Measurements from ENCODE around the gene UQCC5. TPM values are rescaled to one million over a fixed set of nuclear protein-coding genes. Genes with fewer than 3 reads are reported as not detected.

The UQCC5 gene
- total RNA-seq, 1 donor from 2014 or later, result not detected

DNA sequence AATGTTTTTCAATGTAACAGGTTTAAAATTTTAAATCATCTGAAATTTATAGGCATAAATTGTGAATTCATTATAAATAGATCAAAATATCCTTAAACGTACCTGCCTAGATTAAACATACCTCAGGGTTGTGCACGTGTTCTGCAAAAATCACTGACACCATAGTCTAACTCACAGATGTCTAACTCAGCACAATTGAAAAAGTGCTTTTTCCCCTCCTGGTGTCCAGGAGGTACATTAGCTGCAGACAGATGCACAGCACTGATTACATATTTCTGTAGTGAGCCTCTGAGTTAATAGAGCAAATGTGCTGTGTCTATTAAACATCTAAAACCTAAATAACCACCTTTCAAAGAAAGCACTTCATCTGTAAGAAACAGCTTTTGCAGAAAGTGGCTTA is 10.7 kb downstream of the UQCC5 start:
- no peak for DNase-seq (ENCODE audit: low spot score in 2 of 2)
- Histone ChIP-seq H3K4me1 (no peaks in the 10 kb centered on the region), H3K4me3 (no peak overlapping the region), H3K36me3 (peaks cover 30 to 46% of the 10 kb centered on the region in 2 donors), H3K27ac (no peak overlapping the region), H3K27me3 (no peaks in the 10 kb centered on the region), H3K9me3 (no peaks in the 10 kb centered on the region)
- TF ChIP-seq, protein P1, sequence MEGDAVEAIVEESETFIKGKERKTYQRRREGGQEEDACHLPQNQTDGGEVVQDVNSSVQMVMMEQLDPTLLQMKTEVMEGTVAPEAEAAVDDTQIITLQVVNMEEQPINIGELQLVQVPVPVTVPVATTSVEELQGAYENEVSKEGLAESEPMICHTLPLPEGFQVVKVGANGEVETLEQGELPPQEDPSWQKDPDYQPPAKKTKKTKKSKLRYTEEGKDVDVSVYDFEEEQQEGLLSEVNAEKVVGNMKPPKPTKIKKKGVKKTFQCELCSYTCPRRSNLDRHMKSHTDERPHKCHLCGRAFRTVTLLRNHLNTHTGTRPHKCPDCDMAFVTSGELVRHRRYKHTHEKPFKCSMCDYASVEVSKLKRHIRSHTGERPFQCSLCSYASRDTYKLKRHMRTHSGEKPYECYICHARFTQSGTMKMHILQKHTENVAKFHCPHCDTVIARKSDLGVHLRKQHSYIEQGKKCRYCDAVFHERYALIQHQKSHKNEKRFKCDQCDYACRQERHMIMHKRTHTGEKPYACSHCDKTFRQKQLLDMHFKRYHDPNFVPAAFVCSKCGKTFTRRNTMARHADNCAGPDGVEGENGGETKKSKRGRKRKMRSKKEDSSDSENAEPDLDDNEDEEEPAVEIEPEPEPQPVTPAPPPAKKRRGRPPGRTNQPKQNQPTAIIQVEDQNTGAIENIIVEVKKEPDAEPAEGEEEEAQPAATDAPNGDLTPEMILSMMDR (IDR thresholded peaks at IDR 0.05), result no peak
- intact Hi-C loops (cut with DNase I), result no loop called here

DNA sequence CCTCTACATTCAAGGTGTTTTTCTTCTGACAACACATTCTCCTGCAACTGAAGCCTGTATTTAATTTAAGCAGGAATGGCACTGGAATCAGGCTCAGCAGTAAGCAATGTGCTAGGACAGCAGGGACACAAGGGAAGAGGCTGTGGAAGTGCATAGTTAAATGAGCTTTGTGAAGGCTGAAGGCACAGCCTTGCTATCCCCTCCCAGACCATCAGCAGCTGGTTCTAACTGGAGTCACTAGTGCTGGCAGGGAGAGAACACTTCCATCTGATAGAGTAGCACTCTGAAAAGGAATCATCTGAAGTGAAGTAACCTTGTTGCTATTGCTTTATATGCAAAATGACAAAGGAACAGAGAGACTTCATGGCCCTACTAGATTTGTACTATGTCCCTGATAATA is 14.7 kb downstream of the UQCC5 start:
- Histone ChIP-seq H3K27ac (no peak overlapping the region), H3K9me3 (no peaks in the 10 kb centered on the region), H3K27me3 (no peaks in the 10 kb centered on the region), H3K4me3 (no peak overlapping the region), H3K4me1 (no peaks in the 10 kb centered on the region), H3K36me3 (peaks cover 48 to 61% of the 10 kb centered on the region in 2 donors)
- TF ChIP-seq, protein P1 (IDR thresholded peaks at IDR 0.05), result no peak
- no peak for DNase-seq (ENCODE audit: low spot score in 2 of 2)
- intact Hi-C loops (cut with DNase I), result no loop called here

DNA sequence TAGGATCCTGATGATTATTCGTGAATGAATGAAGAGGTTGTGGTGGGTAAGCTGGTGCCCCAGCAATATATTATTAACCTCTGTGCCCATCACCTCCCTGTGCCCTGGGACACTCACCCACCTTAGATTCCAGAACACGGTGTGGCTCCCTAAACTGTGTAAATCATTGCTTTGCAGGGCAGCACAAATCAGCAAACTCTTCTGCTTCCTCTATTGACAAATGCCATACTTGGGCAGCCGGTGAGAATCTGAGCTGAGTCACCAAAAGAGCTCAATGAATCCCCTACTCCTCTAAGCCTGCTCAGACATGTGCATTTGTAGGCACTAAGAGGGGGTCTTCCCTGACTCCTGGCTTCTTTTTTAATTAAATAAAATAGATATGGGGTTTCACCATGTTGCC is 15.7 kb downstream of the UQCC5 start:
- no peaks in the 10 kb centered on the region for H3K9me3 ChIP-seq
- peaks cover 48 to 58% of the 10 kb centered on the region in 2 donors for H3K36me3 ChIP-seq
- no peaks in the 10 kb centered on the region for H3K4me1 ChIP-seq
- no peak for DNase-seq (ENCODE audit: low spot score in 2 of 2)
- TF ChIP-seq, protein P1 (IDR thresholded peaks at IDR 0.05), result no peak
- H3K27ac ChIP-seq, result no peak overlapping the region
- H3K27me3 ChIP-seq, result no peaks in the 10 kb centered on the region
- H3K4me3 ChIP-seq, result no peak overlapping the region
- intact Hi-C loops (cut with DNase I), result no loop called here

DNA sequence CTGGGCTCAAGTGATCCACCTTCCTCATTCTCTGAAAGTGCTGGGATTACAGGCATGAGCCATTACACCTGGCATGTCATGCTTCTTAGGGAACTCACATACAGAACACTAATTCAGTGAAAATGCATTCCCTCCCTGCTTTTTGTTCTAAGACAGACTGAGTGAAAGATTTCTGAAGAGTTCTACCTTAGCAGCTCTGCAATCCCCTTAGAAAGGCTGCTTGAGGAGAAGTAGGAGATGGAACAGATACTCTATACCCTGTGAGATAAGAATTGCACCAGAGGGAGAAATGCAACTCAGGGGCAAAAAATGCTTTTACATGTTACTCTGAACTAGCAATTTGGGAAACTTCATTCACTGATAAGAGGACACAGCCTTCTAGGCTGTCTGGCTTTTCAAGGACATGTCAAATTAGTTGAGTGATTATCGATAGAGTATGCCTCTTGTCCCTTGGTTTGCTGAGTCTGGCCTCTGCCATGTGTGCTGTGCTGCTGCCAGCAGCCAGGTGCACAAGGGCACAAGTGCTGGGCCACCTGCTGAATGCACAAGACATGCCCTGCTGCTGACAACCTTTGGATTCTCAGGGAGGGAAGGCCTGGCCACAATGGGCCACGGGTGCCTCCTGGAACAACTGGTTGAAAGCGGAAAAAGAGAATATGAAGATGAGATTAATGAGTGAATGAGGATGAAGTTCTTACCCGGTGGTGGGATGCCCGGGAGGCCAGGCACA is 17.8 kb downstream of the UQCC5 start:
- H3K36me3 ChIP-seq, result peaks cover 44 to 69% of the 10 kb centered on the region in 2 donors

DNA sequence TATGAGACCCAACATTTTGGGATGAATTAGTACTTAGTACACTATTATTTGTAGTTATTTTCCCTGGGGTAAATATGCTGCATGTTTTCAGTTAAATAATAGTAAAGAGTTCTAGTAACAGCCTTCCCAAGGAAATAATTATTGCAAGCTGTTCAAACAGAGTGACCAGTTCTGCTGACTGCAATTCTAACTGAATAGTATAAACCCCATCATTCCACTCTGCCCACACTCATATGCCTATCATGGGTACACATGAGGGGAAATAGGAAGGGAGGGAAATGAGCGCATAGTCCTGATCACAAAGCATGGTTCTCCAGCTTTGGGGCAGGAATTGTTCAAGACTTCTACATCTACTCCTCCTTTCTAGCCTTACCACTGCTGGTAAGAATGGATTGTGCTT is 18.7 kb downstream of the UQCC5 start:
- no peaks in the 10 kb centered on the region for H3K4me1 ChIP-seq

More for the DNA sequence above, 17.8 kb downstream of the UQCC5 start:
- no peaks in the 10 kb centered on the region for H3K27me3 ChIP-seq
- H3K4me3 ChIP-seq, result no peak overlapping the region
- intact Hi-C loops (cut with DNase I), result no loop called here
- H3K4me1 ChIP-seq, result no peaks in the 10 kb centered on the region
- DNase-seq (ENCODE audit: low spot score in 2 of 2), result no peak
- H3K9me3 ChIP-seq, result no peaks in the 10 kb centered on the region
- TF ChIP-seq, protein P1 (IDR thresholded peaks at IDR 0.05), result no peak
- H3K27ac ChIP-seq, result no peak overlapping the region

More for the DNA sequence above, 18.7 kb downstream of the UQCC5 start:
- TF ChIP-seq, protein P1 (IDR thresholded peaks at IDR 0.05), result no peak
- Histone ChIP-seq H3K9me3 (no peaks in the 10 kb centered on the region), H3K4me3 (no peak overlapping the region), H3K36me3 (peaks cover 39 to 70% of the 10 kb centered on the region in 2 donors), H3K27me3 (no peaks in the 10 kb centered on the region), H3K27ac (no peak overlapping the region)
- intact Hi-C loops (cut with DNase I), result no loop called here
- DNase-seq (ENCODE audit: low spot score in 2 of 2), result no peak
